DOHH2 (cell line): ENCODE measurements around the gene SEC14L2.
"Not testable (repeated sequence)": the region's sequence is repeated elsewhere in the genome, so short reads cannot be mapped to it uniquely, and the experiment has no call there.

Source experiments
- CTCF ChIP-seq: fragments of 200-600 bp; sonication (generic); IDR thresholded peaks from one replicate; pipeline ENCODE4 v1.5.1; 2014; ENCODE audit warnings: antibody characterized with exemption, mild to moderate bottlenecking, low read depth, low read length; ENCODE audit not compliant: poor library complexity, severe bottlenecking
- EZH2phosphoT487 ChIP-seq: fragments of 200-600 bp; sonication (generic); IDR thresholded peaks from 2 replicates; pipeline ENCODE4 v1.6.1; 2017; ENCODE audit warnings: borderline replicate concordance, mild to moderate bottlenecking, antibody characterized with exemption, low read length, moderate library complexity, mixed read lengths

DNA sequence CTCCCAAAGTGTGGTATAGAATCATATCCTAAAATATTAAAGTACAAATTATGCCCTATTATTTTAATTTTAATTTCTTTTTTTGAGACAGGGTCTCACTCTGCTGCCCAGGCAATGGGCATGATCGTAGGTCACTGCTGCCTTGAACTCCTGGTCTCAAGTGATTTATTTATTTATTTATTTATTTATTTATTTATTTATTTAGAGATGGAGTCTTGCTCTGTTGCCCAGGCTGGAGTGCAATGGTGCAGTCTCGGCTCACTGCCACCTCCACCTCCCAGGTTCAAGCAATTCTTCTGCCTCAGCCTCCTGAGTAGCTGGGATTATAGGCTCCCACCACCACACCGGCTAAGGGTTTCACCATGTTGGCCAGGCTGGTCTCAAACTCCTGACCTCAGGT, 4.2 kb downstream of the SEC14L2 start:
- not testable (repeated sequence) for TF ChIP-seq CTCF, EZH2phosphoT487
